ENCODE measurements around the gene SPTLC2.
"Not testable (repeated sequence)": the region's sequence is repeated elsewhere in the genome, so short reads cannot be mapped to it uniquely, and the experiment has no call there.

SPTLC2 gene

GRCh38 chr14:77584809-77585208 is 31.6 kb downstream of the SPTLC2 start:
- DNase-seq = no peak

- no peak for DNase-seq
Observed at GRCh38 chr14:77583657-77584056, 32.8 kb downstream of the SPTLC2 start.

GRCh38 chr14:77582511-77582910 is 33.9 kb downstream of the SPTLC2 start:
- no peak for DNase-seq

- DNase-seq = no peak
Observed at GRCh38 chr14:77580964-77581505, 35.4 kb downstream of the SPTLC2 start.

GRCh38 chr14:77580477-77580876 is 36.0 kb downstream of the SPTLC2 start:
- DNase-seq = no peak

- no peak for DNase-seq
Observed at GRCh38 chr14:77579780-77580179, 36.7 kb downstream of the SPTLC2 start.

- no peak for DNase-seq
Observed at GRCh38 chr14:77579065-77579464, 37.4 kb downstream of the SPTLC2 start.

- DNase-seq = no peak
Observed at GRCh38 chr14:77574446-77575115, 41.9 kb downstream of the SPTLC2 start.

GRCh38 chr14:77573964-77574363 is 42.5 kb downstream of the SPTLC2 start:
- no peak for DNase-seq

- no peak for DNase-seq
Observed at GRCh38 chr14:77570706-77571268, 45.6 kb downstream of the SPTLC2 start.

- no peak for DNase-seq
Observed at GRCh38 chr14:77565994-77566305, 50.5 kb downstream of the SPTLC2 start.

- DNase-seq = no peak
Observed at GRCh38 chr14:77565289-77565993, 51.0 kb downstream of the SPTLC2 start.

GRCh38 chr14:77562681-77563080 is 53.8 kb downstream of the SPTLC2 start:
- no peak for DNase-seq

GRCh38 chr14:77561881-77562280 is 54.6 kb downstream of the SPTLC2 start:
- no peak for DNase-seq

GRCh38 chr14:77559381-77559780 is 57.1 kb downstream of the SPTLC2 start:
- DNase-seq = no peak

- no peak for DNase-seq
Observed at GRCh38 chr14:77557391-77557790, 59.0 kb downstream of the SPTLC2 start.

GRCh38 chr14:77556946-77557345 is 59.5 kb downstream of the SPTLC2 start:
- no peak for DNase-seq

- no peak for DNase-seq
Observed at GRCh38 chr14:77554816-77555599, 61.4 kb downstream of the SPTLC2 start.

GRCh38 chr14:77554207-77554606 is 62.2 kb downstream of the SPTLC2 start:
- DNase-seq = no peak

GRCh38 chr14:77549451-77549850 is 67.0 kb downstream of the SPTLC2 start:
- no peak for DNase-seq

GRCh38 chr14:77547512-77548180 is 68.8 kb downstream of the SPTLC2 start:
- no peak for DNase-seq

- DNase-seq = not testable (repeated sequence)
Observed at GRCh38 chr14:77545171-77545570, 71.3 kb downstream of the SPTLC2 start.

GRCh38 chr14:77544571-77544970 is 71.9 kb downstream of the SPTLC2 start:
- no peak for DNase-seq
